Transverse colon (tissue), 4 donors: Measurements from ENCODE around the gene ARPC5L. TPM values are rescaled to one million over a fixed set of nuclear protein-coding genes. Genes with fewer than 3 reads are reported as not detected.
"Not testable (repeated sequence)": the region's sequence is repeated elsewhere in the genome, so short reads cannot be mapped to it uniquely, and the experiment has no call there.

Experiments used
- DNase-seq: peaks from one replicate; pipeline ENCODE4 v3.0.0-alpha.2; 2019
- H3K27ac ChIP-seq, 4 donors: fragments of 200-600 bp; sonication (generic); 2 replicates each; pipeline ENCODE4 v1.5.1; 2016 to 2018; ENCODE audit warnings: inconsistent platforms in 4 of 4
- H3K27me3 ChIP-seq: fragments of 200-600 bp; sonication (generic); 2 replicates; pipeline ENCODE4 v1.5.1; 2017; ENCODE audit warnings: inconsistent platforms
- H3K36me3 ChIP-seq, 4 donors: fragments of 200-600 bp; sonication (generic); 2 replicates each; pipeline ENCODE4 v1.5.1; 2017 to 2019; ENCODE audit warnings: inconsistent platforms in 4 of 4
- H3K4me1 ChIP-seq, 4 donors: fragments of 200-600 bp; sonication (generic); 2 replicates each; pipeline ENCODE4 v1.5.1; 2017 to 2020; ENCODE audit warnings: inconsistent platforms in 4 of 4
- H3K4me3 ChIP-seq, 4 donors: fragments of 200-600 bp; sonication (generic); 1 replicate in 1 of 4; 2 replicates in 3 of 4; pipeline versions ENCODE4 v1.5.1 to v1.6.1; 2017 to 2019; ENCODE audit warnings: inconsistent platforms in 4 of 4
- H3K9me3 ChIP-seq, 2 donors: fragments of 200-600 bp; sonication (generic); 2 replicates each; pipeline ENCODE4 v1.5.1; 2017 to 2019; ENCODE audit warnings: inconsistent platforms in 2 of 2
- CTCF ChIP-seq, 5 experiments: fragments of 200-600 bp in 3 of 5; fragments of 450-650 bp in 2 of 5; sonication (generic) in 3 of 5; IDR thresholded peaks; 1 replicate in 2 of 5; 2 replicates in 3 of 5; pipeline ENCODE4 v1.5.1; 2016 to 2017; ENCODE audit warnings: antibody characterized with exemption in 5 of 5, inconsistent platforms in 3 of 5, mild to moderate bottlenecking in 2 of 5, moderate library complexity in 1 of 5
- EP300 ChIP-seq: sonication (generic); formaldehyde crosslinking; IDR thresholded peaks from one replicate; pipeline ENCODE4 v1.6.1; 2017; ENCODE audit warnings: antibody characterized with exemption, low read depth
- POLR2A ChIP-seq: fragments of 450-650 bp; IDR thresholded peaks from one replicate; pipeline ENCODE4 v1.6.1; 2016; ENCODE audit warnings: antibody characterized with exemption, mild to moderate bottlenecking, moderate library complexity
- POLR2AphosphoS5 ChIP-seq, 3 donors: sonication (generic); formaldehyde crosslinking; IDR thresholded peaks; one replicate each; pipeline ENCODE4 v1.6.1; 2016; ENCODE audit warnings: antibody characterized with exemption in 3 of 3
- WGBS, 2 donors: methylation state at CpG; one replicate each; pipeline ENCODE4 v1.1.5; 2018; ENCODE audit warnings: low coverage in 1 of 2; 5-methylcytosine and 5-hydroxymethylcytosine counted together
- in situ Hi-C, 4 donors: fragments of 200-750 bp; cut with MboI; loops; one replicate each; pipeline versions ENCODE4 v1.15.0 to v1.15.1; 2017; ENCODE audit warnings: low sequenced_read_pairs in 3 of 4, low pct_ligation_motif_present in 1 of 4, low pct_unique_long_range_greater_than_20kb in 1 of 4
- intact Hi-C: fragments of 100-400 bp; cut with DNase I; formaldehyde crosslinking; loops from one replicate; pipeline ENCODE4 v1.15.1; 2023; ENCODE audit warnings: low total_unique reads
- total RNA-seq, 4 donors: library from RNA; depleted of rRNA; stranded (reverse); fragments of >200 nt; gene quantifications; one replicate each; pipeline ENCODE4 v1.1.0, GENCODE V29; 2016

The ARPC5L gene
- total RNA-seq, 4 donors from 2014 or later: 9.8 to 37.0 (median 22.8) TPM

- no peak for DNase-seq
- peaks cover 12 to 23% (median 17%) of the 10 kb centered on the region in 4 donors for H3K4me1 ChIP-seq
- in situ Hi-C loops: no loop called here
- TF ChIP-seq EP300 (no peak), POLR2A (no peak)
- no peaks in the 10 kb centered on the region for H3K36me3 ChIP-seq
- 47% methylated on average over 6 of the region's 7 CpGs; no CpG with 5 or more reads in 1 of the 2 donors for WGBS, 2 donors
- H3K27ac ChIP-seq: peak overlapping the region in 3 of 4 donors; percentile 40 to 43 (median 42)
- no peaks in the 10 kb centered on the region for H3K9me3 ChIP-seq
- intact Hi-C loops: no loop called here
- no peak overlapping the region for H3K4me3 ChIP-seq
- H3K27me3 ChIP-seq: no peaks in the 10 kb centered on the region
Measured at GRCh38 chr9:124834591-124834990, 27.3 kb upstream of the ARPC5L start.

GRCh38 chr9:124835026-124835557 lies 26.8 kb upstream of the ARPC5L start:
- WGBS, 2 donors: 46 to 60% methylated on average over 4 to 13 of the region's 13 CpGs

GRCh38 chr9:124838132-124838531 lies 23.8 kb upstream of the ARPC5L start:
- H3K27me3 ChIP-seq, H3K4me3 ChIP-seq, H3K27ac ChIP-seq, H3K36me3 ChIP-seq, H3K9me3 ChIP-seq, in situ Hi-C loops, DNase-seq, intact Hi-C loops: not testable (repeated sequence)
- peaks cover 9 to 13% (median 12%) of the 10 kb centered on the region in 4 donors for H3K4me1 ChIP-seq
- WGBS, 2 donors: 66% methylated on average over 5 of the region's 5 CpGs; no CpG with 5 or more reads in 1 of the 2 donors

More at GRCh38 chr9:124835026-124835557, 26.8 kb upstream of the ARPC5L start:
- intact Hi-C loops: no loop called here
- Histone ChIP-seq H3K4me1 (peaks cover 12 to 23% (median 17%) of the 10 kb centered on the region in 4 donors), H3K9me3 (no peaks in the 10 kb centered on the region), H3K4me3 (no peak overlapping the region), H3K36me3 (no peaks in the 10 kb centered on the region), H3K27ac (peak overlapping the region in 3 of 4 donors; percentile 40 to 48 (median 42)), H3K27me3 (no peaks in the 10 kb centered on the region)
- in situ Hi-C loops: no loop called here
- DNase-seq: peak; percentile 64
- no peak for TF ChIP-seq CTCF (IDR thresholded peaks at IDR 0.05)
- TF ChIP-seq EP300: no peak
- TF ChIP-seq POLR2A: no peak
- TF ChIP-seq POLR2AphosphoS5 (IDR thresholded peaks at IDR 0.05): no peak

- Histone ChIP-seq H3K4me3 (peak overlapping the region in 2 of 4 donors; percentile 15 to 22), H3K4me1 (peaks cover 9 to 13% (median 12%) of the 10 kb centered on the region in 4 donors)
- H3K36me3 ChIP-seq, H3K27me3 ChIP-seq, intact Hi-C loops, in situ Hi-C loops, H3K27ac ChIP-seq, H3K9me3 ChIP-seq, DNase-seq: not testable (repeated sequence)
- 64% methylated on average over 13 of the region's 52 CpGs; no CpG with 5 or more reads in 1 of the 2 donors for WGBS, 2 donors
Measured at GRCh38 chr9:124838567-124839275, 23.2 kb upstream of the ARPC5L start.

- Histone ChIP-seq H3K4me3 (no peak overlapping the region), H3K27me3 (no peaks in the 10 kb centered on the region), H3K4me1 (peaks cover 7 to 8% (median 8%) of the 10 kb centered on the region in 4 donors), H3K27ac (no peak overlapping the region), H3K9me3 (no peaks in the 10 kb centered on the region), H3K36me3 (no peaks in the 10 kb centered on the region)
- no peak for DNase-seq
- TF ChIP-seq EP300 (no peak), CTCF (IDR thresholded peaks at IDR 0.05) (peak in 4 of 5 experiments; percentile 23 to 47 (median 37))
- in situ Hi-C loops (no loop called here), intact Hi-C loops (no loop called here)
- 64% methylated on average over 11 of the region's 12 CpGs; no CpG with 5 or more reads in 1 of the 2 donors for WGBS, 2 donors
Measured at GRCh38 chr9:124839612-124840299, 22.2 kb upstream of the ARPC5L start.
